Erythroblast (primary cell): Measurements from ENCODE around the gene KRT78.

Experiments used
- GATA1 ChIP-seq: IDR thresholded peaks from 2 replicates; pipeline ENCODE4 v1.6.1; 2011; ENCODE audit warnings: low read depth, mild to moderate bottlenecking, control low read depth, low read length, moderate library complexity
- POLR2A ChIP-seq: IDR thresholded peaks from 2 replicates; pipeline ENCODE4 v1.6.1; 2011; ENCODE audit warnings: mild to moderate bottlenecking, low read length

DNA sequence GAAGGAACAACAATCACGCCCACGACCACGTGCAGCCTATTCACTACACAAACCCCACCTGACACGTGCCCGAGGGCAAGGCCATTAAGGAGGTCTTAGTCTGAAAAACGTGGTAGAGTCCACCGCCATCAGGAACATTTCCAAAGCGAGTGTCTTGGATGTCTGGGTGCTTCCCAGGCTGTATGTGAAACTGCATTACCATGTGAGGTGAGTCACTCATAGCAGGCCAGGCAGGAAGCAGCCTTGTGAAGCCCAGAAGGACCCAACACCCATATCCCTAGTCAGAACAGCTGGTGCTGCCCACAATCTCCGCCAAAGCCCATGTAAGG lies 11.4 kb downstream of the KRT78 start:
- TF ChIP-seq POLR2A (no peak), GATA1 (no peak)
